Common myeloid progenitor, CD34-positive (primary cell): ENCODE results near the gene PLA2G4B.
A peak's percentile ranks its signal among the peaks of the same experiment; 100 is the strongest.

Source experiments
- CTCF ChIA-PET: fragments of 350-600 bp; sonication (Branson Sonifier 250); formaldehyde crosslinking; loops from one replicate; lab custom pipeline; 2021; ENCODE audit warnings: antibody characterized with exemption; lab: Charles Lee
- POLR2A ChIA-PET: fragments of 350-600 bp; sonication (Branson Sonifier 250); formaldehyde crosslinking; loops from one replicate; lab custom pipeline; 2021; ENCODE audit warnings: antibody characterized with exemption; lab: Charles Lee
- DNase-seq, 3 donors: peaks; one replicate each; pipeline versions ENCODE4 v3.0.0 to v3.0.0-alpha.2; 2013
- H3K27ac ChIP-seq, 2 experiments: 1 replicate in 1 of 2; 2 replicates in 1 of 2; pipeline ENCODE4 v1.7.0; 2013; ENCODE audit warnings: inconsistent platforms in 2 of 2, low read length in 2 of 2, mild to moderate bottlenecking in 2 of 2, low read depth in 1 of 2, moderate library complexity in 1 of 2; ENCODE audit not compliant: severe bottlenecking in 2 of 2, insufficient read depth in 1 of 2, poor library complexity in 1 of 2
- H3K27me3 ChIP-seq, 5 experiments: replicated peaks in 2 of 5; 1 replicate in 3 of 5; 2 replicates in 2 of 5; pipeline versions ENCODE4 v1.6.1 to v1.7.0; 2013; ENCODE audit warnings: low read length in 4 of 5, mild to moderate bottlenecking in 2 of 5, moderate library complexity in 2 of 5, inconsistent platforms in 1 of 5; ENCODE audit not compliant: insufficient read depth in 5 of 5, control insufficient read depth in 4 of 5
- H3K36me3 ChIP-seq, 4 experiments: 1 replicate in 2 of 4; 2 replicates in 2 of 4; pipeline versions ENCODE4 v1.6.1 to v1.7.0; 2013; ENCODE audit warnings: low read length in 3 of 4, control low read depth in 1 of 4, mild to moderate bottlenecking in 1 of 4; ENCODE audit not compliant: control insufficient read depth in 4 of 4, insufficient read depth in 4 of 4
- H3K4me1 ChIP-seq, 4 experiments: 1 replicate in 3 of 4; 2 replicates in 1 of 4; pipeline versions ENCODE4 v1.6.1 to v1.7.1; 2013; ENCODE audit warnings: low read length in 3 of 4, mild to moderate bottlenecking in 3 of 4, control low read depth in 1 of 4, inconsistent platforms in 1 of 4, moderate library complexity in 1 of 4; ENCODE audit not compliant: control insufficient read depth in 4 of 4, insufficient read depth in 4 of 4; ENCODE audit errors: control extremely low read depth in 1 of 4
- H3K4me3 ChIP-seq, 7 experiments: 1 replicate in 4 of 7; 2 replicates in 3 of 7; pipeline versions ENCODE4 v1.5.1 to v1.7.0; 2013; ENCODE audit warnings: mild to moderate bottlenecking in 7 of 7, low read length in 6 of 7, moderate library complexity in 6 of 7, inconsistent platforms in 2 of 7, low read depth in 2 of 7, control low read depth in 1 of 7; ENCODE audit not compliant: insufficient read depth in 4 of 7, control insufficient read depth in 1 of 7; ENCODE audit errors: extremely low read depth in 1 of 7
- H3K9me3 ChIP-seq, 5 experiments: 1 replicate in 4 of 5; 2 replicates in 1 of 5; pipeline versions ENCODE4 v1.6.1 to v1.7.1; 2013; ENCODE audit warnings: low read length in 4 of 5, mild to moderate bottlenecking in 2 of 5, inconsistent platforms in 1 of 5, low read depth in 1 of 5, moderate library complexity in 1 of 5; ENCODE audit not compliant: control insufficient read depth in 4 of 5, insufficient read depth in 2 of 5; ENCODE audit errors: control extremely low read depth in 1 of 5
- WGBS: methylation state at CpG from one replicate; pipeline ENCODE4 v1.1.5; 2013; ENCODE audit not compliant: insufficient coverage; 5-methylcytosine and 5-hydroxymethylcytosine counted together

Gene PLA2G4B

DNA sequence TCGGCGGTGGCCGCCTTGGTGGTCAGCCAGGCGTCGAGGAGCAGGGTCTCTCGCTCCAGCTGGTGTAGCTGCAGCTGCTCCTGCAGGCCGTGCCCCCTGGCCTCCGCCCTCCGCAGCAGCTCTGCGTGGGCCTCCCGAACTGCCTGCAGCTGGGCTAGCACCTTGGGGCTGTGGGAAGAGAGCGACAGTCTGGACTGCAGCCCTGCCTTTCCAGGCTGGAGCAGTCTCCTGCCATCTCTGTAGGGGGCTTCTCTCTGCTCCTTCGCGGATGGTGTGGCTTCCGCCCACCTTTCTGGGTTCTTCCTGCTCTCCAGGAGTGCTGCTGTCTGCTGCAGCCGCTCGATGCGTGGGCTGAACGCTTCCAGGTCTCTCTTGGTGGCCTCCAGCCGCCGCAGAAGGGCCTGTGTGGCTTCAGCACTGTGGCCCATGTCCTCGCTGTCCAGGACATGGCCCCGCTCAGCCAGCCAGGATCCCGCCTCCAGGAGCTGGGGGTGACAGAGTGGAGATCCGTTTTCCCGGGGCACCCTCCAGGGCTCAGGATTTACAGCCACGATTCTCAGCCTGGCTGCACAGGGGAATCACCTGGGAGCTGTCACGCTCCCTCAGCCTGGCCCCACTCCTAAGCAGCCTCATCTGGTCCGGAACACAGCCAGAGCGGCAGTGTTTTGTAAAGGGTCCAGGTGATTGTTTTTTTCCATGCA lies 16.8 kb downstream of the PLA2G4B start:
- WGBS: 95% methylated on average over 26 of the region's 30 CpGs
- Histone ChIP-seq H3K27me3 (peaks cover 0 to 9% (median 0%) of the 10 kb centered on the region in 5 experiments), H3K4me1 (peaks cover 0 to 8% (median 4%) of the 10 kb centered on the region in 4 experiments), H3K4me3 (no peak overlapping the region), H3K27ac (no peak overlapping the region), H3K9me3 (no peaks in the 10 kb centered on the region), H3K36me3 (no peaks in the 10 kb centered on the region)
- no peak for DNase-seq
- ChIA-PET CTCF (interaction anchor here (1.8 kb wide), 1 partner anchor 12 kb away, joined by 4 read pairs; no protein-coding TSS in a partner anchor), POLR2A (no interaction called here)

DNA sequence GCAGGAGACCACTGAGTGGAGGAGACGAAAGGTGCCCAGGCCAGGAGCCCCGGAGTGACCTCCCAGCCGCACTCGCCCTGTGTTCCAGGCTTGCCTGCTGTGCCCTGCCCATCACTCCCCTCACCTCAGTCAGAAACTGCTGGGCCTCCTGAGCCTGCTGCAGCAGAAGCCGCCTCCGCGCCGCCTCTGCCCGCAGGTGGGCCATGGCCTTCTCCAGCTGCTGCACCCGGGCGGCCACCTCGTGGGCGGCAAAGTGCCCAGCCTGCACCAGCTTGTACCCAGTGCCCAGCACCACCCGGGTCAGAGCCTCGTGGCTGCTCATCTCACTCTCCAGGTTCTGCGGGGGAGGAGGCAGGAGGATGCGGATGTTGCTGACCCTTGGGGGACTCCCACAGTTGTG lies 17.6 kb downstream of the PLA2G4B start:
- WGBS: 98% methylated on average over 17 of the region's 17 CpGs

DNA sequence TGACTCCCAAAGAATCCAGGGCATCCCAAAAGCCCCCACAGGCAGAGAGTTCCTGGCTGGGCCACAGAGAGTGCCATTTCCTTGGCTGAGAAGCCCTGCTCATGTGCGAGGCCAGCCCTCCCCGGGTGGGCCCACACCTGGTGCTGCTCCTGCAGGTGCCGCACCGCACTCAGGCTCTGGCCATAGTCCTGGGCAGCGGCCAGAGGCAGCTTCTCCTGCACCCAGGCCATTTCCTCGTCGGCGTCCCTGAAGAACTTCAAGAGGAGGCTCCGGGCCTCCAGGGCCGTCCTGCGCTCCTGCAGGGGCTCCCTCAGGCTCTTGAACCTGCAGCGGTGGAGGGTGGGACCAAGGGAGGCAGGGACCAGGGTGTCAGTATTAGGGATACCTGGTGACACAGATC lies 18.1 kb downstream of the PLA2G4B start:
- no peak overlapping the region for H3K27ac ChIP-seq
- CTCF ChIA-PET: no interaction called here
- 97% methylated on average over 12 of the region's 12 CpGs for WGBS

More for the DNA sequence above, 17.6 kb downstream of the PLA2G4B start:
- no peak overlapping the region for H3K27ac ChIP-seq
- H3K27me3 ChIP-seq: peaks cover 0 to 2% (median 0%) of the 10 kb centered on the region in 5 experiments
- no peak for DNase-seq
- H3K36me3 ChIP-seq: no peaks in the 10 kb centered on the region
- no peak overlapping the region for H3K4me3 ChIP-seq
- no peaks in the 10 kb centered on the region for H3K9me3 ChIP-seq
- H3K4me1 ChIP-seq: peaks cover 0 to 8% (median 4%) of the 10 kb centered on the region in 4 experiments
- CTCF ChIA-PET: no interaction called here
- POLR2A ChIA-PET: no interaction called here

DNA sequence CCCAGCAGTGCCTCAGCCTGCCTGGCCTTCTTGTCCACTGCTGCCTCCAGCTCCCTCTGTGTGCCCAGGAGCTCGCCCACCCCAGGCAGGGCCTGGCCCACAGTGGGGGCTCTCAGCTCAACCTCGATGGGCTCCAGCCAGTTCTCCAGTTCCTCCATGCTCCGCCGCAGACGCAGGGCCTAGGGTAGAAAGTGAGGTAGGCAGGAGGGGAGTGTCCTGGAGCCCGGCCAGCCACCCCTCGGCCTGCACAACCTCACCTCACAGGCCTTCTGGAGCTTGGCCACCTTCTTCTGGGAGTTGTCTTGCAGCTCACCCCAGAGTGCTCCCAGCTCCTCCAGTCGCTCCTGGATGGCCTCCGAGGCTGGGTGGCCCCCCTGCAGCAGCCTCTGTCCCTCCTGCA lies 18.7 kb downstream of the PLA2G4B start:
- Histone ChIP-seq H3K9me3 (no peaks in the 10 kb centered on the region), H3K4me3 (no peak overlapping the region), H3K27me3 (no peaks in the 10 kb centered on the region), H3K36me3 (no peaks in the 10 kb centered on the region), H3K4me1 (peaks cover 0 to 8% (median 4%) of the 10 kb centered on the region in 4 experiments), H3K27ac (no peak overlapping the region)
- ChIA-PET POLR2A (no interaction called here), CTCF (interaction anchor here (1.1 to 1.4 kb wide), 2 partner anchors 9 to 47 kb away, joined by 3 to 6 read pairs; no protein-coding TSS in a partner anchor)
- DNase-seq: no peak
- 98% methylated on average over 8 of the region's 9 CpGs for WGBS

More for the DNA sequence above, 18.1 kb downstream of the PLA2G4B start:
- DNase-seq: no peak
- H3K4me1 ChIP-seq: peaks cover 0 to 8% (median 4%) of the 10 kb centered on the region in 4 experiments
- H3K27me3 ChIP-seq: peaks cover 0 to 2% (median 0%) of the 10 kb centered on the region in 5 experiments
- no peaks in the 10 kb centered on the region for H3K36me3 ChIP-seq
- POLR2A ChIA-PET: no interaction called here
- H3K4me3 ChIP-seq: no peak overlapping the region
- H3K9me3 ChIP-seq: no peaks in the 10 kb centered on the region

DNA sequence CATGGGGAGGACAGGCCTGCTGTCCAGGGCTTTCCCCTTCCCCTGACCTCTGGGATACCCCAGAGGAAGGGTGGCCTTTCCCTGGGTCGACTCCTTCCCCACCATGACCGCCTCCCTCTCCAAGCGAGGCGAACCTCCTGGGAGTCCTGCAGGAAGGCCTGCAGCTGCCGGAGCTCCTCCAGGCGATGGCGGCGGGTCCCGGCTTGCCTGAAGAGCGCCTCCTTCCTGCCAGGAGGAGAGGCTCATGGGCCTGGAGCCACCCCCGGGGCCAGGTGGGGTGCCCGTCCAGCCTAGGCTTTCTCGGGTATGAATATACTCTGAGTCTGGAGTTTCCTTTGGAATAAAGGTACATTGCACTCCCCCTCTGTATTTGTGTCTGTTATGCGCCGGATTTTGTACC lies 20.1 kb downstream of the PLA2G4B start:
- no peaks in the 10 kb centered on the region for H3K36me3 ChIP-seq
- ChIA-PET CTCF (interaction anchor here (1.2 to 1.7 kb wide), 3 partner anchors 11 to 47 kb away, joined by 4 to 5 read pairs (median 4); no protein-coding TSS in a partner anchor), POLR2A (no interaction called here)
- H3K9me3 ChIP-seq: no peaks in the 10 kb centered on the region
- WGBS: 95% methylated on average over 11 of the region's 15 CpGs
- H3K27me3 ChIP-seq: no peaks in the 10 kb centered on the region
- H3K27ac ChIP-seq: no peak overlapping the region
- no peak for DNase-seq
- no peak overlapping the region for H3K4me3 ChIP-seq
- peaks cover 0 to 8% (median 4%) of the 10 kb centered on the region in 4 experiments for H3K4me1 ChIP-seq

DNA sequence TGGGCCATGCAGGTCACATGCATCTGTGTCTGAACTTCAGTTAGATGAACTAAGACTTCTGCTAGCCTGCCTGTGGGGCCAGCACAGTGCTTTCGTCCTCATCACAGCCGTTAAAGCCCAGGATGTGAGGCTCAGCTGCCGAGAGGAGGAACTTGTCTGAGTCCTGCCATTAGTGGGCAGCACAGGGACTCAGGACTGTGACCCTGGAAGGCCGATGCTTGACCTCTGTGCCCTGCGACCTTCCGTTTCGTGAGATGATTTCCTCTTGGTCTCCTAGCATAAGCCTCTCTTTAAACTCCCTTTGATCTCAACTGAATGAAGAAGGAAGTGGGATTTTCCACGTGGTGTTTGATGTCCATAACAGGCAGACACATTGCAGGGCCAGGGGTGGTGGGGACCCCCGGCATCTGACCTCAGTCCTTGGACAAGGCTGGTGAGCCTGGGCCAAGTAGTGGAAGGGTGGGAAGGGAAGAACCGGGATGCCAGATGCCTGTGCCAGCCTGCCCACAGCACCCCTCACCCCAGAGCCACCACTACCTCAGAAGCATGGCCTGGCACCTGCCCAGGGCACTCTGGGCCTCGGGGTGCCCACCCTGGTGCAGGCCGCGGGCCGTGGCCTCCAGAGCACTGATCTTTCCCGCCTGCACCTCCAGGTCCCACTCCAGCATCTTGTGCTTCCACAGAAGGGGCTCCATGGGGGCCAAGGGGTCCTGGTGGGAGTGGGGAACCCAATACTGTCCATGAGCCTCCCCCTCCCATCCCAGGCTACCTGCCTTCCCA lies 21.6 kb downstream of the PLA2G4B start:
- 48% methylated on average over 12 of the region's 15 CpGs for WGBS
- peaks cover 0 to 8% (median 4%) of the 10 kb centered on the region in 4 experiments for H3K4me1 ChIP-seq
- H3K27me3 ChIP-seq: no peaks in the 10 kb centered on the region
- no peaks in the 10 kb centered on the region for H3K36me3 ChIP-seq
- DNase-seq: peak in 1 of 3 donors; percentile 7
- H3K4me3 ChIP-seq: no peak overlapping the region
- POLR2A ChIA-PET: no interaction called here
- CTCF ChIA-PET: interaction anchor here (1.1 to 2.6 kb wide), 5 partner anchors 8 to 44 kb away, joined by 3 to 10 read pairs (median 4); no protein-coding TSS in a partner anchor
- no peak overlapping the region for H3K27ac ChIP-seq
- no peaks in the 10 kb centered on the region for H3K9me3 ChIP-seq
